Forelimb muscle (tissue), 1 donor: Measurements from ENCODE around the gene PROSER2. TPM values are rescaled to one million over a fixed set of nuclear protein-coding genes. Genes with fewer than 3 reads are reported as not detected.
"Not testable (repeated sequence)": the region's sequence is repeated elsewhere in the genome, so short reads cannot be mapped to it uniquely, and the experiment has no call there.

ENCODE experiments used
- DNase-seq: peaks from one replicate; pipeline ENCODE4 v3.0.0-alpha.2; 2013; ENCODE audit warnings: low read depth
- polyA plus RNA-seq: library from polyadenylated mRNA; unstranded; fragments of 120-200 nt; gene quantifications from one replicate; pipeline ENCODE4 v1.2.1, GENCODE V29; 2013; ENCODE audit not compliant: insufficient read length

PROSER2 gene
- polyA plus RNA-seq, 1 donor: 4.7 TPM

GRCh38 chr10:11835704-11836103 lies 12.5 kb downstream of the PROSER2 start:
- DNase-seq: no peak

- no peak for DNase-seq
These were observed 14.4 kb downstream of the PROSER2 start for GRCh38 chr10:11837372-11838161.

GRCh38 chr10:11838298-11838852 lies 15.2 kb downstream of the PROSER2 start:
- DNase-seq: no peak

GRCh38 chr10:11841375-11841774 lies 18.2 kb downstream of the PROSER2 start:
- DNase-seq: no peak

- no peak for DNase-seq
These were observed 19.3 kb downstream of the PROSER2 start for GRCh38 chr10:11842411-11842810.

GRCh38 chr10:11845113-11845512 lies 22.0 kb downstream of the PROSER2 start:
- DNase-seq: no peak

GRCh38 chr10:11846542-11846941 lies 23.4 kb downstream of the PROSER2 start:
- no peak for DNase-seq

- DNase-seq: no peak
These were observed 26.1 kb downstream of the PROSER2 start for GRCh38 chr10:11849277-11849676.

GRCh38 chr10:11849911-11850310 lies 26.8 kb downstream of the PROSER2 start:
- no peak for DNase-seq

GRCh38 chr10:11851910-11852309 lies 28.8 kb downstream of the PROSER2 start:
- DNase-seq: no peak

- not testable (repeated sequence) for DNase-seq
These were observed 29.5 kb downstream of the PROSER2 start for GRCh38 chr10:11852637-11853036.

- no peak for DNase-seq
These were observed 30.3 kb downstream of the PROSER2 start for GRCh38 chr10:11853468-11853867.

GRCh38 chr10:11854301-11854700 lies 31.1 kb downstream of the PROSER2 start:
- no peak for DNase-seq

- no peak for DNase-seq
These were observed 32.9 kb downstream of the PROSER2 start for GRCh38 chr10:11856089-11856488.

- no peak for DNase-seq
These were observed 33.5 kb downstream of the PROSER2 start for GRCh38 chr10:11856678-11857077.

GRCh38 chr10:11858093-11858492 lies 34.9 kb downstream of the PROSER2 start:
- no peak for DNase-seq

- no peak for DNase-seq
These were observed 38.2 kb downstream of the PROSER2 start for GRCh38 chr10:11861341-11861740.

- no peak for DNase-seq
These were observed 38.8 kb downstream of the PROSER2 start for GRCh38 chr10:11861811-11862428.

- DNase-seq: no peak
These were observed 40.4 kb downstream of the PROSER2 start for GRCh38 chr10:11863353-11864109.

- DNase-seq: no peak
These were observed 41.6 kb downstream of the PROSER2 start for GRCh38 chr10:11864727-11865126.

GRCh38 chr10:11865561-11865960 lies 42.4 kb downstream of the PROSER2 start:
- DNase-seq: no peak

- DNase-seq: no peak
These were observed 43.2 kb downstream of the PROSER2 start for GRCh38 chr10:11866199-11866925.
